ENCODE data around the gene PEX14. TPM values are rescaled to one million over a fixed set of nuclear protein-coding genes. Genes with fewer than 3 reads are reported as not detected.
A peak's percentile ranks its signal among the peaks of the same experiment; 100 is the strongest.
"Not testable (repeated sequence)": the region's sequence is repeated elsewhere in the genome, so short reads cannot be mapped to it uniquely, and the experiment has no call there.

PEX14 gene
- total and polyA plus RNA-seq, 8 donors, result 8.2 to 26.3 (median 12.6) TPM

GRCh38 chr1:10450836-10451235 lies 23.9 kb upstream of the PEX14 start:
- H3K9me3 ChIP-seq, result no peaks in the 10 kb centered on the region
- H3K4me3 ChIP-seq, result no peak overlapping the region
- TF ChIP-seq CTCF (IDR thresholded peaks at IDR 0.05) (no peak), POLR2A (IDR thresholded peaks at IDR 0.05) (no peak), POLR2AphosphoS5 (IDR thresholded peaks at IDR 0.05) (no peak), EP300 (IDR thresholded peaks at IDR 0.05) (no peak)
- peaks cover 0 to 6% (median 0%) of the 10 kb centered on the region in 3 donors for H3K27me3 ChIP-seq
- intact Hi-C loops (cut with DNase I; ENCODE audit: low total_unique reads), result no loop called here
- no peak for DNase-seq
- H3K4me1 ChIP-seq, result peaks cover 0 to 17% (median 7%) of the 10 kb centered on the region in 4 donors
- H3K36me3 ChIP-seq, result no peaks in the 10 kb centered on the region
- 30 to 59% (median 46%) methylated on average over 6 of the region's 6 CpGs for WGBS, 5 donors
- no peak overlapping the region for H3K27ac ChIP-seq

GRCh38 chr1:10451287-10451686 lies 23.5 kb upstream of the PEX14 start:
- TF ChIP-seq POLR2A (IDR thresholded peaks at IDR 0.05), result no peak
- TF ChIP-seq CTCF (IDR thresholded peaks at IDR 0.05), result no peak
- TF ChIP-seq POLR2AphosphoS5 (IDR thresholded peaks at IDR 0.05), result no peak
- no peak for TF ChIP-seq EP300 (IDR thresholded peaks at IDR 0.05)
- H3K9me3 ChIP-seq, result no peaks in the 10 kb centered on the region
- no peaks in the 10 kb centered on the region for H3K36me3 ChIP-seq
- DNase-seq, result peak in 1 of 2 donors; percentile 28
- peaks cover 0 to 17% (median 7%) of the 10 kb centered on the region in 4 donors for H3K4me1 ChIP-seq
- intact Hi-C loops (cut with DNase I; ENCODE audit: low total_unique reads), result no loop called here
- peaks cover 0 to 6% (median 0%) of the 10 kb centered on the region in 3 donors for H3K27me3 ChIP-seq
- H3K4me3 ChIP-seq, result no peak overlapping the region
- no peak overlapping the region for H3K27ac ChIP-seq
- 5 to 15% (median 9%) methylated on average over 9 to 10 of the region's 10 CpGs for WGBS, 5 donors

GRCh38 chr1:10456048-10456447 lies 18.7 kb upstream of the PEX14 start:
- TF ChIP-seq EP300 (IDR thresholded peaks at IDR 0.05), result no peak
- no peak for TF ChIP-seq CTCF (IDR thresholded peaks at IDR 0.05)
- no peak for TF ChIP-seq POLR2A (IDR thresholded peaks at IDR 0.05)
- TF ChIP-seq POLR2AphosphoS5 (IDR thresholded peaks at IDR 0.05), result no peak
- Histone ChIP-seq H3K27ac (no peak overlapping the region), H3K36me3 (peaks cover under 1 to 30% (median 22%) of the 10 kb centered on the region in 4 donors), H3K4me3 (no peak overlapping the region), H3K9me3 (no peaks in the 10 kb centered on the region), H3K27me3 (no peaks in the 10 kb centered on the region), H3K4me1 (peaks cover 6 to 25% (median 14%) of the 10 kb centered on the region in 4 donors)
- 87 to 92% (median 88%) methylated on average over 5 of the region's 5 CpGs for WGBS, 5 donors
- DNase-seq, result no peak
- intact Hi-C loops (cut with DNase I; ENCODE audit: low total_unique reads), result no loop called here

GRCh38 chr1:10456661-10457060 lies 18.1 kb upstream of the PEX14 start:
- H3K36me3 ChIP-seq, result peaks cover 7 to 36% (median 28%) of the 10 kb centered on the region in 4 donors
- H3K9me3 ChIP-seq, result no peaks in the 10 kb centered on the region
- H3K27ac ChIP-seq, result no peak overlapping the region
- no peak overlapping the region for H3K4me3 ChIP-seq
- no peaks in the 10 kb centered on the region for H3K27me3 ChIP-seq
- peaks cover 6 to 19% (median 9%) of the 10 kb centered on the region in 4 donors for H3K4me1 ChIP-seq
- intact Hi-C loops (cut with DNase I; ENCODE audit: low total_unique reads), result no loop called here
- TF ChIP-seq POLR2A (IDR thresholded peaks at IDR 0.05) (no peak), EP300 (IDR thresholded peaks at IDR 0.05) (no peak), POLR2AphosphoS5 (IDR thresholded peaks at IDR 0.05) (no peak), CTCF (IDR thresholded peaks at IDR 0.05) (no peak)
- 76 to 83% (median 80%) methylated on average over 7 of the region's 7 CpGs for WGBS, 5 donors
- DNase-seq, result no peak

- WGBS, 5 donors, result 64 to 69% (median 65%) methylated on average over 7 of the region's 7 CpGs
- H3K27me3 ChIP-seq; H3K9me3 ChIP-seq; H3K27ac ChIP-seq; H3K4me3 ChIP-seq; intact Hi-C loops (cut with DNase I; ENCODE audit: low total_unique reads); DNase-seq: not testable (repeated sequence)
- peaks cover 15 to 44% (median 36%) of the 10 kb centered on the region in 4 donors for H3K36me3 ChIP-seq
- H3K4me1 ChIP-seq, result peaks cover 6 to 19% (median 9%) of the 10 kb centered on the region in 4 donors
Measured at GRCh38 chr1:10457462-10457861, 17.3 kb upstream of the PEX14 start.
